ENCODE data around the gene RPS6KA3.
"Not testable (repeated sequence)": the region's sequence is repeated elsewhere in the genome, so short reads cannot be mapped to it uniquely, and the experiment has no call there.

Gene RPS6KA3

DNA sequence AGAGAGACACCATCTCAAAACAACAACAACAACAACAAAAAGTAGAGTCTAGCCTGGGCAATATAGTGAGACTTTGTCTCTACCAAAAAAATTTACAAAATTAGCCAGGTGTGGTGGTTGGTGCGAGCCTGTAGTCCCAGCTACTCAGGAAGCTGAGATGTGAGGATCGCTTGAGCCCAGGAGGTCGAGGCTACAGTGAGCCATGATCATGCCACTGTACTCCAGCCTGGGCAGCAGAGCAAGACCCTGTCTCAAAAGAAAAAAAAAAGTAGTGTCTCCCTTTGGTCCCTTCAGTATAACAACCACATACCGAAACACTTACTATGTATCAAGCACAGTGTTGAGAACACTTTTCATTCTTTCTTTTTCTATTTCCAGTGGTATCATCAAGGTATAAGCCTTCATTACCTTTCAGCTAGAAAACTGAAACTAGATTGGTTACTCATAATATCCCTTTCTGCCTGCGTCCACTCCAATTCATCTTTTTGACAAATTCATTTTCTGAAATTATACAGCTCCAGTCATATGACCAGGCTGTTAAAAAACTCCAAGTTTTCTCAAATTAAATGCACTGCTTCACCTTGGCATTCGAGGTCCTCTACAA lies 54.1 kb downstream of the RPS6KA3 start:
- Mint-ChIP-seq H3K4me3 (no peak overlapping the region), H3K27ac (no peak overlapping the region), H3K9me3 (no peaks in the 10 kb centered on the region), H3K27me3 (no peaks in the 10 kb centered on the region), H3K4me1 (peaks cover 77% of the 10 kb centered on the region), H3K36me3 (peaks cover 8% of the 10 kb centered on the region)

DNA sequence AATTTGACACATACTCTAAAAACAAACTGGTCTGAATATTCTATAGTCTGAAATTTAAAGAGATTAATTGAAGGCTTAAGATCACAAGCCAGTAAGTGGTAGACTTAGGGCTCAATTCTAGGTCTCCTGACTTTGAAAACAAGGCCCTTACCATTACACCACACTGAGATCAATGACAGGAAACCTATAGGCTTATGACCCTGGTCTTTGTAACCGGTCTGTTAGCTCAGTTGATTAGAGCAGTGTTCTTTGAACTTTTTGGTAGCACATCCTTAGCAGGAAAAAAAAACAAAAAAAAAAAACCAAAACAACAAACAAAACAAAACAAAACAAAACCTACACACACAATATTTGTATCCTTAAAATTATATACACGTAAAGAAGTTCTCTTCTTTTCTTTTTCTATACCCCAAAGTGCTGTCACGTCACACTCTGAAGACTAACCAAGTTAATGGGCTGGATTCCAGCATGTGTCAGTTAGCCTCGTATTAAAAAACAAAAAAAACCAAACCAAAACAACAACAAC lies 55.4 kb downstream of the RPS6KA3 start:
- H3K27ac Mint-ChIP-seq, result no peak overlapping the region
- H3K4me3 Mint-ChIP-seq, result no peak overlapping the region
- H3K4me1 Mint-ChIP-seq, result peaks cover 79% of the 10 kb centered on the region
- no peaks in the 10 kb centered on the region for H3K27me3 Mint-ChIP-seq
- H3K36me3 Mint-ChIP-seq, result peaks cover 17% of the 10 kb centered on the region
- H3K9me3 Mint-ChIP-seq, result no peaks in the 10 kb centered on the region

DNA sequence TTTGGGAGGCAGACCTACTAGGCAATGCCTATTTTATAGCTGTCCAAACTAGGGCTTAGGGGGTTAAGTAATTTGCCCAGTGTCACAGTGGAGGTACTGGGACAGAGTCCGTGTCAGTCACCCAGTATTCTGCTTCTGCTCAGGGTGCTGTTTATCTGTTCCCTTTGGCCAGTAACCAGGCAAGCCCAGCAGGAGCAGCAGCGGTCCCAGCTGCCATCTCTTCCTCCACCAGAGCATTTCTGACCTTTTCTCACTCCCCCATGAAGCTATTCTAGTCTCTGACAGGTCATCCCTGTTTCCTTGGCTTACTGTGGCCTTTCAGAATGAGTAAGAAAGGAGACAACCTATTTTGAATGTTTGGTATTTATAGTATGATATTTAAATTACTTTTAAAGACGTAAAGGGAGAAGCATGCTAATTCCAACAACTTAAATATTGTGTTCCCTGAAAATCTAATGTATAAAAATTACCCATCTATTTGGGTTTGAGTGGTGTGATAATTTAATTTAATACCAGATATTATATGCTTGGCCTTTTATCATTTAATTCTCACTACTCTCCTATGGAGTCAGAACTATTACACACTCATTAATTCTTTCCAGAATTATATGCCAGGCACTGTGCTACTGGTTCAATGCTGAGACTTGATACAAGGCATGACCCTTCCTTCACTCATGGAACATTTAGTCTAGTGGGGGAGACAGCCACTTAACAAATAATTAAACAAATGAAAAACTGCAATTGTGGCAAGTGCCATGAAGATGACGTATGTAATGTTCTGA lies 60.6 kb downstream of the RPS6KA3 start:
- H3K9me3 Mint-ChIP-seq, result no peaks in the 10 kb centered on the region
- peak overlapping the region; percentile 17 for H3K27ac Mint-ChIP-seq
- peaks cover 23% of the 10 kb centered on the region for H3K36me3 Mint-ChIP-seq
- H3K27me3 Mint-ChIP-seq, result no peaks in the 10 kb centered on the region
- H3K4me1 Mint-ChIP-seq, result peaks cover 50% of the 10 kb centered on the region
- no peak overlapping the region for H3K4me3 Mint-ChIP-seq

DNA sequence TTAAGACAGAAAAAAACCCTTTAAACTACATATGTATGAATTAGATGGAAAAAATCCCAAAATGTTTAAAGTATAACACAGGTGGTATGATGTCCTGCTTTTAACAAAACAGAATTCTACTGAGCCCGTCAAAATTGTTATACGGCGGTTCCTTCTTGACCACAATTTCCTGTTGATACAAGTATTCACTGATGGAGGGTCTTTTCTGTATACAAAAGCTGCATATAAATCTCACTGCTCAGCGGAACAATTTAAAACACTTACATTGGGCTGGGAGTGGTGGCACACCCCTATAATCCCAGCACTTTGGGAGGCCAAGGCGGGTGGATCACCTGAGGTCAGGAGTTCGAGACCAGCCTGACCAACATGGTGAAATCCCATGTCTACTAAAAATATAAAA lies 62.4 kb downstream of the RPS6KA3 start:
- H3K36me3 Mint-ChIP-seq, result peaks cover 25% of the 10 kb centered on the region
- H3K9me3 Mint-ChIP-seq, result no peaks in the 10 kb centered on the region
- no peak overlapping the region for H3K27ac Mint-ChIP-seq
- H3K27me3 Mint-ChIP-seq, result no peaks in the 10 kb centered on the region
- no peak overlapping the region for H3K4me3 Mint-ChIP-seq
- peaks cover 42% of the 10 kb centered on the region for H3K4me1 Mint-ChIP-seq

DNA sequence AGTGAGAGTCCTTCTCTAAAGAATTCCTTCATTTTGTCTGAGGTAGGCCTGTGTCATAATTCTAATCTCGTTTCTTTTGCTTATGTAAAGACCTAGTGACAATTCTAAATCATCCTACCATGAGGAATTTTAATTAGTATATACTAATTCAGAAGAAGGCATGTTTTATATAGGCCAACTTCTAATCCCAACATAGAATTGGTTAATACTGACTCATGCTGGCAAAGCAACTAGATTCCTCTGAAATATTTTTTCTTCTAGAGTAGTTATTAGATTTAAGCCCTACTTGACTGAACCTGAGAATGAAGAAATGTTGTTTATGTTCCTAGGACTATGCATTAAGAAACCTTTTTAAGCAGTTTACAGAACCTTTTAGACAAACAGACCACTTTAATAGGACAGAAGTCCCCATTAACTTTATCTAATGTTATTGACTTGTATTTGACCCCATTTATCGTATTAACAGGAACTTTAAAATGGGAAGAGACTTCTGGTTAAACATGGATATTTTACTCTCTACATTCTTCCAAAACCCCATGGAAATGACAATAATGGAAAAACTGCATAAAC lies 69.0 kb downstream of the RPS6KA3 start:
- Mint-ChIP-seq H3K4me3 (no peak overlapping the region), H3K36me3 (peaks cover 18% of the 10 kb centered on the region), H3K9me3 (no peaks in the 10 kb centered on the region), H3K27me3 (no peaks in the 10 kb centered on the region), H3K4me1 (peaks cover 31% of the 10 kb centered on the region), H3K27ac (no peak overlapping the region)

DNA sequence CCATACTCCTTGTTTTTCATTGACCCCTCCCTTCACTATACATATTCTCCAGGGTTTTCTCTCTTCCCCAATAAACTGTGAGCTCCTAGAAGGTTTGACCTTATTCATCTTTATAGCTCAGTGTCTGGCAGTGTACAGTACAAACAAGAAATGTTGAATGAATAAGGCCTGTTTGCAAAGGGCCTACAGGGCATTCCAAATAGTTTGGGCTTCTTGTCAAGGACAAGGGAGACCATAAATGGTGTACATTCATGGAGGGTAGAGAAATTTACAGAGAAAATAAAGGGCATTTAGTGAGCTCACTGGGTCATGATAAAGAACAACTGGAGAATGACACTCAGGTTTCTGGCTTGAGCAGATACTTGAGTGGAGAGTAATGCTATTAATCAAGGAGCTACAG lies 77.5 kb downstream of the RPS6KA3 start:
- peaks cover 12% of the 10 kb centered on the region for H3K36me3 Mint-ChIP-seq
- no peaks in the 10 kb centered on the region for H3K4me1 Mint-ChIP-seq
- H3K9me3 Mint-ChIP-seq, result no peaks in the 10 kb centered on the region

DNA sequence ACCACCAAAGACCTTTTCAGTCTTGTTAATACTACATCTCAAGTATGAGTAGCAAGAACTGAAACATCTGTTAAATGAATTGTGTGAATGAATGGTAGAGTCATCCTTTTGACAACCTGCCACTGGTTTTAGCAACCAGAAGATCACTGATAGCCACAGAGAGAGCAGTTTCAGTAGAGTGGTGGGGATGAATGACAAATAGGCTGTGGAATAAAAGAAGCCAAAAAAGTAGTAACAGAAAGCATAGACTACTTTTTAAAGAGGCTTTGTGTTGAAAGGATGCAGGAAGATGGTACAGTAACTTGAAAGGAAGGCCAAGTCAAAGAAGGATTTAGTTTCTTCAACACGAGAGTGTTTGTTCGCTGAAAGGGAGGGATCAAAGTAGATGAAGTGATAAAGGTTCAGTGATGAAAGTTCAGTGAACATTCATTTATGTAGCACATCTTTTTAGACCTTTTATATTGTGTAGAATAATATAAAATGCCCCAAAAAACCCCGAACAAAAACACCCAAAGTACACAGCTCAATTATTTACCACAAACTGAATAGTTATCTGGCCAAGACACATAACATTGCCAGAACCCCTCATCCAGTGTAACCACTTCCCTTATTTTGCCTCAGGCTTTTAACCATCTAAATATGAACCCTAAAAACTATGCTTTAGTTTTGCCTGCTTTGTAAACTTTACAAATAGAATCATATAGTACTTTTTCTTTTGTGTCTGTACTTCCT lies 84.9 kb downstream of the RPS6KA3 start:
- Mint-ChIP-seq H3K4me3 (no peak overlapping the region), H3K36me3 (peaks cover 17% of the 10 kb centered on the region), H3K4me1 (peaks cover 24% of the 10 kb centered on the region), H3K27ac (peak overlapping the region; percentile 76), H3K27me3 (no peaks in the 10 kb centered on the region), H3K9me3 (no peaks in the 10 kb centered on the region)

More for the DNA sequence above, 77.5 kb downstream of the RPS6KA3 start:
- Mint-ChIP-seq H3K27me3 (no peaks in the 10 kb centered on the region), H3K27ac (no peak overlapping the region), H3K4me3 (no peak overlapping the region)

DNA sequence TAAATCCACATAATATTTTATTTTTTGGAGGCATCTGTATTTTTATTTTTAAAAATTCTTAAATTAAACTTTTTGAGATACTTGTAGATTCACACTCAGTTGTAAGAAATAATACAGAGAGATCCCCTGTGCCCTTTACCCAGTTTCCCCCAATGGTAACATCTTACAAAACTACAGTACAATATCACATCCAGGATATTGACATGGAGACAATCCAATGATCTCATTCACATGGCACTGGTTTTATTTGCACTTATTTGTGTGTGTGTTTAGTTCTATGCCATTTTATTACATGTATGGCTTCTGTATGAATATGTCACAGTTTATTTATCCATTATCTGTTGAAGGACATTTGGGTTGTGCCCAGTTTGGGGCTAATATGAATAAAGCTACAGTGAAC lies 89.6 kb downstream of the RPS6KA3 start:
- H3K27ac Mint-ChIP-seq, result no peak overlapping the region
- H3K9me3 Mint-ChIP-seq, result no peaks in the 10 kb centered on the region
- peaks cover 14% of the 10 kb centered on the region for H3K4me1 Mint-ChIP-seq
- peaks cover 11% of the 10 kb centered on the region for H3K36me3 Mint-ChIP-seq
- H3K4me3 Mint-ChIP-seq, result no peak overlapping the region
- H3K27me3 Mint-ChIP-seq, result no peaks in the 10 kb centered on the region

DNA sequence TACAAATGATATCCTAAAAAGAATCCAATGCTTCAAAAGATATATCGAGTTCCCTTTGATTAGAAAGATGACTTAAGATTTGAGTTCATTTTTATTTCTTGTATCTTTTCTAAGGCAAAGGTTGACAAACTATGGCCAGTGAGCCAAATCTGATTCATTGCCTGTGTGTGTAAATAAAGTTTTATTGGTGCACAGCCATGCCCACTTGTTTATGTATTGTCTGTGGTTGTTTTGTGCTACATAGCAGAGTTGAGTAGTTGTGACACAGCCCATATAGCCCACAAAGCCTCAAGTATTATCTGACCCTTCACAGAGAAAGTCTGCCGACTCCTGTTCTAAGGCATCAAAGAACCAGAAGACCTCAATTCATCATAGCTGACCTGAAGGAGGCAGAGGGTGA lies 92.9 kb downstream of the RPS6KA3 start:
- no peaks in the 10 kb centered on the region for H3K9me3 Mint-ChIP-seq
- H3K27ac Mint-ChIP-seq, result no peak overlapping the region
- H3K36me3 Mint-ChIP-seq, result peaks cover 4% of the 10 kb centered on the region
- H3K4me3 Mint-ChIP-seq, result no peak overlapping the region
- peaks cover 1% of the 10 kb centered on the region for H3K4me1 Mint-ChIP-seq
- H3K27me3 Mint-ChIP-seq, result no peaks in the 10 kb centered on the region

DNA sequence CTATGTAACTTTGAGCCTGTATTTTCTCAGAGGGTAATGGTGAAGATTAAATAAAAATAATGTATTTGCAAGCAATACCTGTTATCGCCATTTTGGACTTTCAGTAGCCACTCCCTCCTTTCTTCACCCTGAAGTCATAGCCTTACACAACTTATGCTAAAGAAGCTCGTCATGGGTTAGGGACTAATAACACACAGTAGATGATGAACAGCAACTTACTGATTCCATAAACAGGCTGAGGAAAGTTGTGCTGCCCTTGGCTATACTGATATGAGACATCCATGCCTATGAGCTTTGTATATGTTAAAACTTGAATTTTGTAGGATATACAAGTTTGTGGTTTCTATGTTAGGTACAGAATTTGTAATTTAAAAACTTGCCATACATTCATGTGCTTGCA lies 93.4 kb downstream of the RPS6KA3 start:
- Mint-ChIP-seq H3K4me1 (no peaks in the 10 kb centered on the region), H3K4me3 (no peak overlapping the region), H3K27ac (no peak overlapping the region), H3K9me3 (no peaks in the 10 kb centered on the region), H3K36me3 (peaks cover 2% of the 10 kb centered on the region), H3K27me3 (no peaks in the 10 kb centered on the region)

DNA sequence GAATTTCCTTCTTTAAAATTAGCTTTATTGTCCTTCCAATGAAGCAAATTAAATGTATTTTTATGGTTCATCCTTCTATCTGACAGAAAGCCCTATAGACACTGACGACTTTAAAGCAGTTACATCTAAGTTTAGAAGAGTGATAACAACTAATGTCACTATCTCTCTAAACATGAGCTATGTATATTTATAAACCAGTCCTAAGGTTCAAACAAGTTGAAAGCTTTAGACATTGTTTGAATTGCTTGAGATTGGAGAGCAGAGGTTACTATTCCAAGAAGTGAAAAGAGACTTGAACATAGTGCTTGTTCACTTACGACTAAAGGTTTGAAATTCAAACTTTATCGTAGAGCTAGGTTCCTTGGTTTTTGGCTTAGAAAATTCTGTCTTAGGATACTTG lies 94.8 kb downstream of the RPS6KA3 start:
- Mint-ChIP-seq H3K4me3 (no peak overlapping the region), H3K4me1 (no peaks in the 10 kb centered on the region), H3K27ac (no peak overlapping the region), H3K27me3 (no peaks in the 10 kb centered on the region), H3K36me3 (peaks cover 5% of the 10 kb centered on the region), H3K9me3 (no peaks in the 10 kb centered on the region)

DNA sequence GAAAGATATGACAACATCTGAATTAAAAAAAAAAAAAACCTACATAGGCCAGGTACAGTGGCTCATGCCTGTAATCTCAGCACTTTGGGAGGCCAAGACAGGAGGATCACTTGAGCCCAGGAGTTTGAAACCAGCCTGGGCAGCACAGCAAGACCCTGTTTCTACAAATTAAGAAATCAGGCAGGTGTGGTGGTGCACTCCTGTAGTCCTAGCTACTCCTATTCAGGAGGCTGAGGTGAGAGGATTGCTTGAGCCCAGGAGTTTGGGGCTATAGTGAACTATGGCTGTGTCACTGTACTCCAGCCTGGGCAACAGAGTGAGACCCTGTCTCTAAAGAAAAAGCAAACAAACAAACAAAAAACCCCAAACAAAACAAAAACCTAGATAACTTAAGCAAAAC lies 104.2 kb downstream of the RPS6KA3 start:
- not testable (repeated sequence) for H3K4me3 Mint-ChIP-seq, H3K36me3 Mint-ChIP-seq, H3K9me3 Mint-ChIP-seq, H3K27me3 Mint-ChIP-seq, H3K4me1 Mint-ChIP-seq, H3K27ac Mint-ChIP-seq

DNA sequence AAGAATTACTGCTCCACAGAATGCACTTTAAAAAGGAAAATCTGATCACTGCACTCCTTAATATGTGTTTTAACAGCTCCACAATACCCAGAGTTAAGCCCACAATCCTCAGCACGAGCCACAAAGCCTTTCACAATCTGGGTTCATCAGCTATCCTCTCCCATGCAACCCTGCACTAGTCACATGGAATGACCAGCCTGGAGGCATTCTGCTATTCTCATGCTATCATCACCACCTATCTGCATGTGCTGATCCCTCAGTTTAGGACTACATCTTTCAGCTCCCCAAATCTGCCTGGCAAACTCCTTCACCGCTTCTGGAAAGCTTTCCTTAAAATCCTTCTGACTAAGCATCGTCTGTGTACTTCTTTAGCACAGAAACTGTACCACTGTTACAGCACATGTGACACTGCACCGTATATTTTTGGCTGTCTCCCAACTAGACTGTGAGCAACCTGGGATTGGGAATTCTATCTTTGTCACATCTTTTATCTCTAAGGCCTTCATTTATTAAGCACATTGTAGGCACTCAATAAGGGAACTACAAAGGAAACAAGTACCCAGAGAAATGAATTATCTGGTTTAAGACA lies 106.8 kb downstream of the RPS6KA3 start:
- Mint-ChIP-seq H3K9me3 (no peaks in the 10 kb centered on the region), H3K4me3 (no peak overlapping the region), H3K4me1 (no peaks in the 10 kb centered on the region), H3K36me3 (peaks cover 8% of the 10 kb centered on the region), H3K27ac (no peak overlapping the region), H3K27me3 (no peaks in the 10 kb centered on the region)

DNA sequence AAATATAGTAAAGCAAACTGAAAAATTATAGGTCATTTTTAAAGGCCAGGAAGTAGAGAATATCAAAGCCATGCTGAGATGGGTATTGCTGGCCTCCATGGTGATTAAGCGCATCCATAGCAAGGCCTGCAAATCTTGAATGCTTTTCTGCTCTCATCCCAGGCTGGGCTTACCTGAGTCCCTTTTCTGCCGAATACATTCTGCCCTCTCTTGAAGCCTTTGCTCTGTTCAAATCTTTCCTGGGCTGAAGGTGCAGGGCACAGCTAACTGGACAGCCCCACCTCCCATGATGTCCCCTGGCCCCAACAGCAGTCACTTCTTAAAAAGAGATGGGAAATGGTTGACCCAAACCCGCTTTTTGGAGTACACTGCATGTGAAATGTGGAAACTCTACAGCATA lies 115.0 kb downstream of the RPS6KA3 start:
- Mint-ChIP-seq H3K4me3 (no peak overlapping the region), H3K9me3 (no peaks in the 10 kb centered on the region), H3K4me1 (peaks cover 4% of the 10 kb centered on the region), H3K36me3 (peaks cover 11% of the 10 kb centered on the region), H3K27me3 (no peaks in the 10 kb centered on the region), H3K27ac (no peak overlapping the region)

DNA sequence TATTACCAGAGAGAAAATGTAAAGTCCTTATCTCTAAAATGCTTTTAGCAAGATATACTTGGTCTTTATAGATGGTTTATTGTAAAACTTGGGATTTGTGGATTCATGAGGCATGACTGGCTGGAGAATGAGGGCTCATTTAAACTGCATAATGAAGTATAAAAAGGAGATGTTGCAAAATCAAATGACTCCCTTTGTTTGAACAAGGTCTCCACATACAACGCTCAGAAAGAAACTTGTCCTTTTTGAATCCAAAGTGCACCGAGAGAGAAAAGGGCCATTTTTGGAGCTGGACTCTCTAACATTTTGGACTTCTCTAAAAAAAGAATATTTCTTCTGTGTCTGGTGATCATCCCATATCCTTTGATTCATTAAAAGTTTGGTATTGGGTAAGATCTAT lies 117.4 kb downstream of the RPS6KA3 start:
- H3K27ac Mint-ChIP-seq, result no peak overlapping the region
- peaks cover 10% of the 10 kb centered on the region for H3K4me1 Mint-ChIP-seq
- no peaks in the 10 kb centered on the region for H3K9me3 Mint-ChIP-seq
- H3K27me3 Mint-ChIP-seq, result no peaks in the 10 kb centered on the region
- no peak overlapping the region for H3K4me3 Mint-ChIP-seq
- H3K36me3 Mint-ChIP-seq, result peaks cover 7% of the 10 kb centered on the region

Measured in activated naive CD4-positive, alpha-beta T cell treated with anti-CD3 and anti-CD28 coated beads, Interleukin-2, amount 50 U/mL, for 24 hours (primary cell).